Measurements from ENCODE around the gene SLC8B1. TPM values are rescaled to one million over a fixed set of nuclear protein-coding genes. Genes with fewer than 3 reads are reported as not detected.
A peak's percentile ranks its signal among the peaks of the same experiment; 100 is the strongest.

SLC8B1 gene
- total RNA-seq, 4 donors from 2014 or later: 49.5 to 112 (median 101) TPM

DNA sequence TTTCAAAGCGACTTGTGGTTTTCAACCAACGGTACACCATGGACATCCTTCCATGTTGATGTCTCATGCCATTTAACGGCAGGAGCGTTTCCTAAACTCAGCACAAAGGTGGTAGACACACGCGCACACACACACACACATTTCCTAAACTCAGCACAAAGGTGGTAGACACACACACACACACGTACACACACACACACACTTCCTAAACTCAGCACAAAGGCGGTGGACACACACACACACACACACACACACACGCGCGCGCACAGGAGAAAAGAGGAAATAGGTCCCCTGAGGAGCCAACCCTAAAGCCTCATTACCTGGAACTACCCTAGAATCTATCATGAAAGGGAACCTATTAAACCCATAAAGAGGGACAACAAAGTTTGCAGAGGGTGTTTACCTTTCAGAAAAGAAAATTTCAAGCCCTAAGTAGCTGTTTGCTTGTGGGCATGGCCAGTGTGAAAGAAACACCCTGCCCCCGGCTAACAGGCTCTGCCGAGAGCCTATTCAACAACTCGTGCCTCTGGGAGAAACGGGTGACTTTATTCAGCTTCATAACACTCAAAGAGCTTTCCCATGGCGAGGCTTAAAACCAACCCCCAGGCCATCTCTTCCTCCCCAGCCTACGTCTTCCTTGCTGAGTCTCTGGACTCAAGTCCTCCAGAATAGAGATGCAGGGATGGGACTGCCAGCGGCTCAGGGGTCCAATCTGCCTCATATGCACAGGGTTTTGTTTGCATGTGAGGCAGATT lies 31.8 kb downstream of the SLC8B1 start:
- H3K27me3 ChIP-seq: no peaks in the 10 kb centered on the region
- peaks cover 0 to 9% (median 0%) of the 10 kb centered on the region in 4 donors for H3K4me1 ChIP-seq
- H3K27ac ChIP-seq: no peak overlapping the region
- H3K4me3 ChIP-seq: no peak overlapping the region
- peaks cover 0 to 72% (median 0%) of the 10 kb centered on the region in 3 donors for H3K36me3 ChIP-seq
- no peak for TF ChIP-seq POLR2A (IDR thresholded peaks at IDR 0.05)
- TF ChIP-seq, protein P1, sequence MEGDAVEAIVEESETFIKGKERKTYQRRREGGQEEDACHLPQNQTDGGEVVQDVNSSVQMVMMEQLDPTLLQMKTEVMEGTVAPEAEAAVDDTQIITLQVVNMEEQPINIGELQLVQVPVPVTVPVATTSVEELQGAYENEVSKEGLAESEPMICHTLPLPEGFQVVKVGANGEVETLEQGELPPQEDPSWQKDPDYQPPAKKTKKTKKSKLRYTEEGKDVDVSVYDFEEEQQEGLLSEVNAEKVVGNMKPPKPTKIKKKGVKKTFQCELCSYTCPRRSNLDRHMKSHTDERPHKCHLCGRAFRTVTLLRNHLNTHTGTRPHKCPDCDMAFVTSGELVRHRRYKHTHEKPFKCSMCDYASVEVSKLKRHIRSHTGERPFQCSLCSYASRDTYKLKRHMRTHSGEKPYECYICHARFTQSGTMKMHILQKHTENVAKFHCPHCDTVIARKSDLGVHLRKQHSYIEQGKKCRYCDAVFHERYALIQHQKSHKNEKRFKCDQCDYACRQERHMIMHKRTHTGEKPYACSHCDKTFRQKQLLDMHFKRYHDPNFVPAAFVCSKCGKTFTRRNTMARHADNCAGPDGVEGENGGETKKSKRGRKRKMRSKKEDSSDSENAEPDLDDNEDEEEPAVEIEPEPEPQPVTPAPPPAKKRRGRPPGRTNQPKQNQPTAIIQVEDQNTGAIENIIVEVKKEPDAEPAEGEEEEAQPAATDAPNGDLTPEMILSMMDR (IDR thresholded peaks at IDR 0.05): no peak
- DNase-seq: peak in 1 of 3 donors; percentile 24
- no peaks in the 10 kb centered on the region for H3K9me3 ChIP-seq

DNA sequence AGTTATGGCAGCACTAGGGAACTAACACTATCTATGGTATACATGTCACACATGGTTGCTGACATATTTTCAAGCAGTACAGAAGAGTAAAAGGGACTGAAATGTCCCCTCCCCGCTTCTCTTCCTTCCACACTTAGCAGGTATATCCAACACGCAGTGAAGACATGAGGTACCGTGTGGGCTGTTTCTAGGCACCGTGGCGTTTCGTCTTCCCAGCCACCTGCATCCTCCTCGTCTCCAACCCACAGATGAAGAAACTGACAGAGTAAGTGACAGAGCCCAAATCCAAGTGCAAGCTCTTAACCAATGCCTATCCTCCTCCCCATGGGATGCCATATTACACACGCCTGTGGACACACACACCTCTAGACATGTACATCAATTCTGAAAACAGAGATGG lies 32.4 kb downstream of the SLC8B1 start:
- Histone ChIP-seq H3K27ac (no peak overlapping the region), H3K4me1 (peaks cover 0 to 9% (median 0%) of the 10 kb centered on the region in 4 donors), H3K27me3 (no peaks in the 10 kb centered on the region), H3K9me3 (no peaks in the 10 kb centered on the region), H3K4me3 (no peak overlapping the region), H3K36me3 (peaks cover 0 to 66% (median 0%) of the 10 kb centered on the region in 3 donors)
- DNase-seq: no peak
- TF ChIP-seq, protein P1 (IDR thresholded peaks at IDR 0.05): no peak
- TF ChIP-seq POLR2A (IDR thresholded peaks at IDR 0.05): no peak

DNA sequence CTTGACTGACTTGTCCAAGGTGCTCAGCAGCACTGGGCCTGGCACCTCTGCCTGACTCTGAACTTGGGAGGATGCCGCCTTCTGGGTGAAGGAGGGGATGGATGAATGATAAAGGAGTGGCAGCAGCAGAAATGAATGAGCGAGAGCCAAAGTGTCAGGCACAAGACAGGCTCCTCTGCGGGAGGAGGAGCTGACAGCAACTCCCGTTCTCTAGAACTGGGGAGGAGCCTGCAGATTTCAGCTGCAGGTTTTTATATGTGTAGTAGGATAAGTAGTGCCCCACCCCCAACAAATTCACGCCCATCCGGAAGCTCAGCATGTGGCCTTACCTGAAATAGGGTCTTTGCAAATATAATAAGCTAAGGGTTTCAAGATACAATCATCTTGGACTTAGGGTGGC lies 33.1 kb downstream of the SLC8B1 start:
- Histone ChIP-seq H3K4me3 (no peak overlapping the region), H3K4me1 (peaks cover 0 to 9% (median 0%) of the 10 kb centered on the region in 4 donors), H3K27me3 (no peaks in the 10 kb centered on the region), H3K9me3 (no peaks in the 10 kb centered on the region), H3K27ac (no peak overlapping the region), H3K36me3 (peaks cover 0 to 66% (median 0%) of the 10 kb centered on the region in 3 donors)
- DNase-seq: no peak
- TF ChIP-seq POLR2A (IDR thresholded peaks at IDR 0.05): no peak
- TF ChIP-seq, protein P1 (IDR thresholded peaks at IDR 0.05): no peak

DNA sequence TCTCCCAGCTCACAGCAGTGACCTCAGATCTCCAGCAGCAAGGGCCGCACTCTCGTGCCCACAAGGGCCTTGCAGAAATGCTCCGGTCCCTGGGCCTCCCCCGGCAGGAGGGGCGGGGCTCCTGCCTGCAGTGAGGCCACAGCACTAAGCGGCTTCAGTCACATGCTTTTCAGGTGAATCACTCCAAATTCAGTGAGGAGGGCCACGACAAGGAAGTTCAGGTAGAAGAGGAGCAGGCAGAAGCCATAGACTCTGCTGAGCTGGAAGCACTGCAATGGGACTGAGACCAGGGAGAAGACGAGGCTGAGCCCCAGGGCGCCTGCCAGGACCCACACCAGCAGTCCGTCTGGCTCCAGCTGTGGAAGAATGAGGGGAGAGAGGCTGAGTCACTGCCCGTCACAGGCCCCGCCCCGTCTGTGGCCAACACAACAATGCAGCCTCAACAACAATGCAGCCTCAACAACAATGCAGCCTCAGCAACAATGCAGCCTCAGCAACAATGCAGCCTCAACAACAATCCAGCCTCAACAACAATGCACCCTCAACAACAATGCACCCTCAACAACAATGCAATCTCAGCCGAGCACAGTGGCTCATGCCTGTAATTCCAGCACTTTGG lies 35.2 kb downstream of the SLC8B1 start:
- peaks cover 0 to 67% (median 0%) of the 10 kb centered on the region in 3 donors for H3K36me3 ChIP-seq
- H3K4me3 ChIP-seq: no peak overlapping the region
- peaks cover 0 to 9% (median 0%) of the 10 kb centered on the region in 4 donors for H3K4me1 ChIP-seq
- DNase-seq: peak in 1 of 3 donors; percentile 55
- H3K27ac ChIP-seq: peak overlapping the region in 2 of 4 donors; percentile 3 to 59
- H3K9me3 ChIP-seq: no peaks in the 10 kb centered on the region
- TF ChIP-seq, protein P1 (IDR thresholded peaks at IDR 0.05): no peak
- TF ChIP-seq POLR2A (IDR thresholded peaks at IDR 0.05): no peak
- no peaks in the 10 kb centered on the region for H3K27me3 ChIP-seq

DNA sequence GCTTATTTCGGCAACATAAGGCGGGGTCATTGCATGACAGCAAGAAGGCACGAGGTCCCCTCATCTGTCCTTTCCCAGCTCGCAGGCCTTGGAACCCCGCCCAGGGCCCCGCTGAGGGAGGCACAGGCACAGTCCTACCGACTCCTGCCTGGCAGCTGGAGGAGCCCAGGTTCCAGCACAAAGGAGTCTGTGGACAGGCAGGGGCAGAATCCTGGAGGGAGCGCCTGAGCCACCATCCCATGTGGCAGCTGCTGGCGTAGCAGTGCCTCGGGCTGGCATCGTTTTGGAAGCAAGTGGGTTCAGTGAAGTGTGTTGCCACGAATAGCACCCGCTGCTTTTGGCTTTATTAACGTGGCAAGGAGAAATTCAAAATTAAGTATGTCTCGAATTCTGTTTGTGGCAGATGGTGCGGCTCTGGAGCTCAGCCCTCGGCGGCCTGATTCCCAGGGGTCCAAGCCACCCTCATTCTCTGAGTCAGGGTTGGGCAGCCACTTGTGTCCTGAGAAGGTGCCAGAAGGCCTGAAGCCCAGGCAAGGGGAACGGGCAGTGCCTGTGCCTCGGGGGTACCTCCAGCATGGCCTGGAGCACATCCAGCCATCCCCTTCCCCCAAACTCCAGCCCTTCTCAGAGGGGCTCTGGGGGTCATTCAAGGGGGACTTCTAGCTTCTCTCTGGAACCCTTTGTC lies 35.9 kb downstream of the SLC8B1 start:
- Histone ChIP-seq H3K4me1 (peaks cover 0 to 9% (median 0%) of the 10 kb centered on the region in 4 donors), H3K27me3 (no peaks in the 10 kb centered on the region), H3K27ac (peak overlapping the region in 2 of 4 donors; percentile 3 to 59), H3K4me3 (no peak overlapping the region), H3K36me3 (peaks cover 0 to 66% (median 0%) of the 10 kb centered on the region in 3 donors), H3K9me3 (no peaks in the 10 kb centered on the region)
- DNase-seq: no peak
- TF ChIP-seq POLR2A (IDR thresholded peaks at IDR 0.05): no peak
